ENCODE data around the gene RFX7.

GRCh38 chr15:56042031-56042430 lies 201.6 kb downstream of the RFX7 start:
- TF ChIP-seq POLR2A (IDR thresholded peaks at IDR 0.05; ENCODE audit: low read depth, low read length) (no peak), POLR2AphosphoS5 (IDR thresholded peaks at IDR 0.05; ENCODE audit: low read depth, low read length) (no peak), TAF1 (IDR thresholded peaks at IDR 0.05; ENCODE audit: low read depth, low read length) (no peak), SPI1 (IDR thresholded peaks at IDR 0.05; ENCODE audit: low read depth, low read length) (no peak), PAX5 (IDR thresholded peaks at IDR 0.05; ENCODE audit: insufficient read depth, low read length, severe bottlenecking) (no peak), POU2F2 (IDR thresholded peaks at IDR 0.05; ENCODE audit: low read depth, low read length) (no peak)
